Spleen (tissue), 7 donors: ENCODE data around the gene OLFM1.

ENCODE experiments used
- CTCF ChIP-seq, 11 experiments: fragments of 200-600 bp in 7 of 11; fragments of 450-650 bp in 4 of 11; sonication (generic) in 4 of 11; IDR thresholded peaks in 8 of 11; conservative IDR thresholded peaks in 3 of 11; 1 replicate in 7 of 11; 2 replicates in 4 of 11; pipeline versions ENCODE4 v1.4.0 to v1.8.0; 2016 to 2021; ENCODE audit warnings: antibody characterized with exemption in 11 of 11, inconsistent platforms in 4 of 11, mild to moderate bottlenecking in 1 of 11
- POLR2A ChIP-seq, 3 donors: fragments of 450-650 bp; IDR thresholded peaks; one replicate each; pipeline ENCODE4 v1.5.1; 2017; ENCODE audit warnings: antibody characterized with exemption in 3 of 3, mild to moderate bottlenecking in 1 of 3
- POLR2AphosphoS5 ChIP-seq, 3 donors: sonication (generic); formaldehyde crosslinking; IDR thresholded peaks; one replicate each; pipeline ENCODE4 v1.5.1; 2017; ENCODE audit warnings: antibody characterized with exemption in 3 of 3
- donor health status: DM: no; HTN: no; CAD: no; lungs with moderate emphysema.
- donor health status: DM: no; HTN: no; CAD: no.
- donor health status: DM: no; HTN: no; CAD: no.

DNA sequence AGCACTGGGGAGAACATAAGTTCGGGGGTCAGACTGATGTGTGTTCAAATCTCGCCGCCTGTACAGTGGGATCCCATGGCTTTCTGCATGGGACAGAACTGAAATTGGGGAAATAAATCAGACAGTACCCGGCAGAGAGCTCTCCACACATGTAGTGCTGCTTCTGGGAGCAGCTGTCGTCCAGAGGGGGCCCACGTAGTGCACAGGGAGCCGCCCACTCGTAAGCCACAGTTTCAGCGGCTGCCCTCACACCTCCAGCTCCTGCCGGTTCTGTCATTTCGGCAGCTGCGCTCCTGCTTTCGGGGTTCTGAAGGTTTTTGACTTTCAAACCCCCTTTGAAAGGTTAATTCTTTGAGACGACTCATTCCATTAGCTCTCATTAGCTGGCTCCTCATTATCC, 83.1 kb downstream of the OLFM1 start:
- TF ChIP-seq CTCF (IDR thresholded peaks at IDR 0.05 in 8 of 11, conservative IDR thresholded peaks at IDR 0.05 in 3 of 11) (no peak), POLR2A (IDR thresholded peaks at IDR 0.05) (no peak), POLR2AphosphoS5 (IDR thresholded peaks at IDR 0.05) (no peak)
